GM18868 (cell line): Measurements from ENCODE around the gene AIP.

ENCODE experiments used
- ATAC-seq: cut with Tn5 transposase; IDR thresholded peaks from one replicate; pipeline ENCODE4 v1.9.1; 2021; ENCODE audit warnings: mild to moderate bottlenecking, moderate library complexity; ENCODE audit not compliant: unreplicated experiment

Gene AIP

GRCh38 chr11:67525275-67525976 lies 42.6 kb downstream of the AIP start:
- no peak for ATAC-seq

- ATAC-seq = no peak
Observed at GRCh38 chr11:67528376-67528775, 45.5 kb downstream of the AIP start.

- ATAC-seq = no peak
Observed at GRCh38 chr11:67530282-67530592, 47.4 kb downstream of the AIP start.

- no peak for ATAC-seq
Observed at GRCh38 chr11:67532889-67533288, 50.1 kb downstream of the AIP start.

GRCh38 chr11:67534070-67534679 lies 51.3 kb downstream of the AIP start:
- no peak for ATAC-seq

- no peak for ATAC-seq
Observed at GRCh38 chr11:67535561-67535960, 52.7 kb downstream of the AIP start.

GRCh38 chr11:67538306-67538705 lies 55.5 kb downstream of the AIP start:
- ATAC-seq = no peak

- ATAC-seq = no peak
Observed at GRCh38 chr11:67538823-67539505, 56.1 kb downstream of the AIP start.

GRCh38 chr11:67539550-67539949 lies 56.7 kb downstream of the AIP start:
- ATAC-seq = no peak
